WTC11 (cell line): ENCODE data around the gene REPS2.

Experiments
- ATF2 ChIP-seq: sonication (generic); formaldehyde crosslinking; IDR thresholded peaks from 2 replicates; pipeline ENCODE4 v1.8.1; 2022; ENCODE audit warnings: low read depth, missing genetic modification reagents, borderline replicate concordance
- CTCF ChIP-seq: fragments of 200-600 bp; IDR thresholded peaks from 2 replicates; pipeline ENCODE4 v1.8.0; 2022; ENCODE audit warnings: antibody characterized with exemption
- JUN ChIP-seq: sonication (generic); formaldehyde crosslinking; IDR thresholded peaks from 2 replicates; pipeline ENCODE4 v1.8.0; 2023; ENCODE audit warnings: mild to moderate bottlenecking, missing genetic modification reagents
- SP1 ChIP-seq: sonication (generic); formaldehyde crosslinking; conservative IDR thresholded peaks from 2 replicates; pipeline ENCODE4 v1.8.1; 2022; ENCODE audit warnings: missing genetic modification reagents
- TP53 ChIP-seq: sonication (generic); formaldehyde crosslinking; IDR thresholded peaks from 2 replicates; pipeline ENCODE4 v1.8.1; 2023; ENCODE audit warnings: mild to moderate bottlenecking, missing genetic modification reagents
- USF2 ChIP-seq: sonication (generic); formaldehyde crosslinking; IDR thresholded peaks from 2 replicates; pipeline ENCODE4 v1.8.1; 2023; ENCODE audit warnings: mild to moderate bottlenecking, missing genetic modification reagents, moderate library complexity
- ZNF281 ChIP-seq: sonication (generic); formaldehyde crosslinking; IDR thresholded peaks from 2 replicates; pipeline ENCODE4 v1.8.0; 2023; ENCODE audit warnings: mild to moderate bottlenecking, missing genetic modification reagents

- TF ChIP-seq USF2, result no peak
- no peak for TF ChIP-seq SP1 (CRISPR knock-in tag)
- no peak for TF ChIP-seq JUN (CRISPR knock-in tag)
- no peak for TF ChIP-seq ZNF281
- TF ChIP-seq CTCF, result no peak
- TF ChIP-seq ATF2, result no peak
- TF ChIP-seq TP53 (CRISPR knock-in tag), result no peak
These were observed 50.9 kb downstream of the REPS2 start for GRCh38 chrX:16997313-16997712.
